ENCODE data around the gene SMIM31.

Gene SMIM31

DNA sequence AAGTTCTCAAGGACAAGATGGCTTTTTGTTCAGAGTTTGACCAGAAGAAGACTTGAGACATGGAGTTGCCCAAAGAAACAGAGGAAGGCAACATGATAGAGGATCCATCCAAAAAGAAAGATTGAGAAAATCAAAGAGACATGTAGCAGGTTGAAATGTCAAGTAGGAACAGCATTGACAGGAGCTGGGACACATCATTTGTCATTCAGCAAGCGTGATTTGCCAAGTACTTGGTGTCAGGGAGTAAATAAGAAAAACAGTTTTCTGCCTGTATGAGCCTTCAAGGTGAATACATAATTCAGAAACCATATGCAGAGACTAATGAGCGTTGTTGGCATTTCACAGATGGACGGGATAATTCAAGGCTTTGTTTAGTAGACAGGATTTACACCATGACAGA is 11.2 kb downstream of the SMIM31 start:
- H3K4me3 ChIP-seq (ENCODE audit: low read depth, low read length), result no peak overlapping the region
- no peak for DNase-seq (ENCODE audit: low read depth)
- no peak for TF ChIP-seq CTCF (IDR thresholded peaks at IDR 0.05; ENCODE audit: control insufficient read depth, extremely low read depth, insufficient read depth)

DNA sequence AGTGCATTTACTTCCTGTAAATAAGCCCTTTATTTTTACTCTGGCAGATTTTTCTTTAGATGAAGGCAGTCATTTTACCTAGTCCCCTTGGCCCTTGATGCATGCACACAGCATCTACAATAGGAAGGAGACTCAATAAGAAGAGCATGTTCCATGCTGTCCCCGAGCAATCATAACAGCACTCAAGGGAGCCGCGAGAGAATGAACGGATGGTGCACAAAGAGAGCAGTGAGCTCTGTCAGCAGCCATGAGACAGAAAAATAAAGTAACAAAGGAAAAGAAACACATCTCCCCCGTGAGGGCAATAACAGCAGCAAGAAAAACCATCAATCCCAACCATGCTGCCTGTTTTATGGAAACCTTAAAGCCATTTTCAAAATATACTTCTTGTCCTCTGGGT is 11.9 kb downstream of the SMIM31 start:
- no peak for TF ChIP-seq CTCF (IDR thresholded peaks at IDR 0.05; ENCODE audit: control insufficient read depth, extremely low read depth, insufficient read depth)
- DNase-seq (ENCODE audit: low read depth), result no peak
- H3K4me3 ChIP-seq (ENCODE audit: low read depth, low read length), result no peak overlapping the region

DNA sequence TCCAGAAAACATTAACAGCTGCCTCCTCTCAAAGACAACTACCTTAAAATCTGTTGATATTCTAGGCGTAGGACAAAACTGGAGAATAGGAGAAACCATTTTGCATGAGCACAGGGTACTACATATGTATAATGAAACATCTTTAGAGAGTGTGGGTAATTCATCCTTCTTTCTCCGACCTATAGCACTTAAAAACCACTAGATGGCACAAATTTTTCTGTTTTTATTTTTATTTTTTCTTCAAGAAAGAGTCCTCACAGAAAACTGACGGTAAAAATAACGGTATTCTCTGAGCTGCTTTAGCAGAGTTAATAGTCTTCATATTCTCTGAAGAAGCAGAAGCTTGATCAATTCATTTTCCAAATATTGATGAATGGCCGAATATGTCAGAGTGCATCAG is 14.6 kb downstream of the SMIM31 start:
- TF ChIP-seq CTCF (IDR thresholded peaks at IDR 0.05; ENCODE audit: control insufficient read depth, extremely low read depth, insufficient read depth), result peak; percentile 33; the same call in 1 of the 2 replicates
- DNase-seq (ENCODE audit: low read depth), result no peak

DNA sequence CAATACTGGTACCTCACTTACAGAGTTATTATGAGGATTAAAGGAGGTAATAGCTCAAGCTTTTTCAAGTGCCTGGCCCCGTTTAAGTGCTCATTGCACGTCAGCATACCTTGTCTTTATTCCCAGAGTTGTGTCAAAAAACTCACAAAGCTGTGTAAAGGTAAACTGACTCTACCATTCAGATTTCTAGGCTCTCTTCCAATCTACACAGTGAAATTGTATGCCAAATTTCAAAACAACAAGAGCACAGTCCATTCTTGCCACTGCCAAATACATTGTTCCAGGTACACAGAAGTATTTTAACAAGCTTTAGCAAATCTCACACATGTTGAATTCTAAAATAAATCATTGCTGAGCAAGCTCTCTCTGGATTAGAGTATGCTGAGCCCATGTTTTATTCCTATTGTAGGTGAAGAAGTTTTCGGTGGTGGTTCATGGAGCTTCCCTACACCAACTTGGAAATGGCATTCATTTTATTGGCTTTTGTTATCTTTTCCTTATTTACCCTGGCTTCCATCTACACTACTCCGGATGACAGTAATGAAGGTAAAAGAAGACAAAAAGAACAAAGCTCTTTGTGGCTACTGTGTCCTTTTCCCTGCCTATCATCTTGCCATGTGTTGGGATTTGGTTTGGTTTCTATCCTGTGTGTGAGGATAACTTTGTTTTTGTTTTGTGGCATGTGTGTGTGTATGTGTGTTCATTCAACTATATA is 16.2 kb downstream of the SMIM31 start:
- DNase-seq (ENCODE audit: low read depth), result peak; percentile 92
- H3K4me3 ChIP-seq (ENCODE audit: low read depth, low read length), result peak overlapping the region; percentile 33
- no peak for TF ChIP-seq CTCF (IDR thresholded peaks at IDR 0.05; ENCODE audit: control insufficient read depth, extremely low read depth, insufficient read depth)

More for the DNA sequence above, 14.6 kb downstream of the SMIM31 start:
- H3K4me3 ChIP-seq (ENCODE audit: low read depth, low read length), result no peak overlapping the region

DNA sequence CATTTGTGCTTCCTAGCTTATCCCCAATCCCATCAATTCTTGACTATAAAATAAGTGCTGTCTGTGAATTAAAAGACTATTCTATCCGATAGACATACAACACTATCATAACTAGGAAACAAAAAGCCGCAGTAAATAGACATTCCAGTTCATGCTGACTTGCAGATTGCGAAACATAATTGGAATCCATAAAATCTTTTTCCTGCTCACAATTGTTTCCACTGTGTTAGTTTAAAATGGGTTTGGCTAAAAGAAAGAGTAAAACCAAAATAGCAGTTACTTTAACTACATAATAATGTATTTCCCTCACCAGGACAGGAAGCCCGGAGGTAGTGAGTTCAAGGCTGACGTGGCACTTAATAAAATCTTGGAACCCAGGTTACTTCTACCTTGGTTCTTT is 17.2 kb downstream of the SMIM31 start:
- TF ChIP-seq CTCF (IDR thresholded peaks at IDR 0.05; ENCODE audit: control insufficient read depth, extremely low read depth, insufficient read depth), result no peak
- DNase-seq (ENCODE audit: low read depth), result no peak
- peak overlapping the region; percentile 33; the same call in 1 of the 2 replicates for H3K4me3 ChIP-seq (ENCODE audit: low read depth, low read length)

DNA sequence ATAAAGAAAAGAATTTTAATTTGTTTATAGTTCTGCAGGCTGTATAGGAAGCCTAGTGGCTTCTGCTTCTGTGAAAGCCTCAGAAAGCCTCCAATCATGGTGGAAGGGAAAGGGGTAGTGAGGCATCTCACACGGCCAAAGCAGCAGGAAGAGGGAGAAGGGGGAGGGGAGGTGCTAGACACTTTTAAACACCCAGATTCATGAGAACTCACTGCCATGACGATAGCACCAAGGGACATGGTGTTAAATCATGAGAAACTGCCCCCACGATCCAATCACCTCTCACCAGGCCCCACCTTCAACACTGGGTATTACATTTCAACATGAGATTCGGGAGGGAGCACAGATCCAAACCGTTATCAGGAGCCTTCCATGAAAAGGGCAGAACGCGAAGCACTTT is 18.1 kb downstream of the SMIM31 start:
- no peak for DNase-seq (ENCODE audit: low read depth)
- TF ChIP-seq CTCF (IDR thresholded peaks at IDR 0.05; ENCODE audit: control insufficient read depth, extremely low read depth, insufficient read depth), result no peak
- H3K4me3 ChIP-seq (ENCODE audit: low read depth, low read length), result no peak overlapping the region

DNA sequence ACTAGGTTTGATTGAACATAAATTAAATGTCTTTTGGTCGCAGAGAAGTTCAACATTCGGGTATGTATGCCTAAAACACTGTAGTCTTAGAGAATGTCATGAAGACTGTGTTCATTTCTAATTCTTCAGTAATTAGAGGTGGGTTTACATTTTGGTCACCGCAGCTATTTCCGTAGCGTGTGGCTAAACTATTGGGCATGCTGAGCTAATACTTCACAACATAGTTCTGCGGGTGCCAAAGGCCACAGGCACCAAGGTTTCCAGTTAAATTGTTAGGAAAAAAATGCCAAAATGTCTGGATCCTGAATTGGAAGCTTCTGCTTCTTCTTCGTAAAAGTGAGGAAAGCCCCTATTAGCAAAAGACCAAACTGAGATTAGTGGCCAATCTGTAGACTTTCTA is 25.1 kb downstream of the SMIM31 start:
- H3K4me3 ChIP-seq (ENCODE audit: low read depth, low read length), result no peak overlapping the region
- no peak for DNase-seq (ENCODE audit: low read depth)
- TF ChIP-seq CTCF (IDR thresholded peaks at IDR 0.05; ENCODE audit: control insufficient read depth, extremely low read depth, insufficient read depth), result no peak
